ENCODE data around the gene PRDM7.

DNA sequence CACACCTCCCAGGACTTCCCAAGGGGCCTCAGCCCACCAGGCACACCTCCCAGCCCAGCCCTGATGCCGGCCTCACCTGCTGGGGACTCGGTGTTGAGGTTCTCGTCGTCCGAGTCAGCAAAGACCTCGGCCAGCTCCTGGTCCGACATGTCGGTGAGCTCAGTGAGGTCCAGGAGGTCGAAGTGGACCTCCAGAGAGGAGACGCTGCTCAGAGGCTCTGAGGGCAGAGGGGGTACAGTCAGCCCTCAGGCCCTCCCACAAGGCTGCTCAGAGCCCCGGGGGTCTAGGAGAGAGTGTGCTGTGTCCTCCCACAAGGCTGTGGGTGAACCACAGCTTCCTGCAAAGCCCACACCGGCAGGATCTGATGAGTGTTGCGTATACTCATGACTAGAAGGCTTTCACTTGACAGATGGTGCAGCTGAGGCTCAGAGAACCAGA lies 68.4 kb downstream of the PRDM7 start:
- TF ChIP-seq, protein P1, sequence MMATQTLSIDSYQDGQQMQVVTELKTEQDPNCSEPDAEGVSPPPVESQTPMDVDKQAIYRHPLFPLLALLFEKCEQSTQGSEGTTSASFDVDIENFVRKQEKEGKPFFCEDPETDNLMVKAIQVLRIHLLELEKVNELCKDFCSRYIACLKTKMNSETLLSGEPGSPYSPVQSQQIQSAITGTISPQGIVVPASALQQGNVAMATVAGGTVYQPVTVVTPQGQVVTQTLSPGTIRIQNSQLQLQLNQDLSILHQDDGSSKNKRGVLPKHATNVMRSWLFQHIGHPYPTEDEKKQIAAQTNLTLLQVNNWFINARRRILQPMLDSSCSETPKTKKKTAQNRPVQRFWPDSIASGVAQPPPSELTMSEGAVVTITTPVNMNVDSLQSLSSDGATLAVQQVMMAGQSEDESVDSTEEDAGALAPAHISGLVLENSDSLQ (IDR thresholded peaks at IDR 0.05) = no peak
- TF ChIP-seq ELF4 (IDR thresholded peaks at IDR 0.05) (no peak), TARDBP (IDR thresholded peaks at IDR 0.05) (no peak), FOXK2 (IDR thresholded peaks at IDR 0.05) (no peak), FOXA1 (IDR thresholded peaks at IDR 0.05) (no peak), NFRKB (IDR thresholded peaks at IDR 0.05) (no peak), FOXM1 (IDR thresholded peaks at IDR 0.05; ENCODE audit: borderline replicate concordance) (no peak), SP1 (IDR thresholded peaks at IDR 0.05) (no peak), SUZ12 (IDR thresholded peaks at IDR 0.05) (no peak), L3MBTL2 (conservative IDR thresholded peaks at IDR 0.05) (no peak), CTBP1 (IDR thresholded peaks at IDR 0.05; ENCODE audit: borderline replicate concordance) (no peak), HDGF (IDR thresholded peaks at IDR 0.05; ENCODE audit: borderline replicate concordance) (no peak)
